ENCODE measurements around the gene PDE9A. TPM values are rescaled to one million over a fixed set of nuclear protein-coding genes. Genes with fewer than 3 reads are reported as not detected.

Gene PDE9A
- total RNA-seq, 2 experiments from 2014 or later: 7.5 to 9.5 TPM

DNA sequence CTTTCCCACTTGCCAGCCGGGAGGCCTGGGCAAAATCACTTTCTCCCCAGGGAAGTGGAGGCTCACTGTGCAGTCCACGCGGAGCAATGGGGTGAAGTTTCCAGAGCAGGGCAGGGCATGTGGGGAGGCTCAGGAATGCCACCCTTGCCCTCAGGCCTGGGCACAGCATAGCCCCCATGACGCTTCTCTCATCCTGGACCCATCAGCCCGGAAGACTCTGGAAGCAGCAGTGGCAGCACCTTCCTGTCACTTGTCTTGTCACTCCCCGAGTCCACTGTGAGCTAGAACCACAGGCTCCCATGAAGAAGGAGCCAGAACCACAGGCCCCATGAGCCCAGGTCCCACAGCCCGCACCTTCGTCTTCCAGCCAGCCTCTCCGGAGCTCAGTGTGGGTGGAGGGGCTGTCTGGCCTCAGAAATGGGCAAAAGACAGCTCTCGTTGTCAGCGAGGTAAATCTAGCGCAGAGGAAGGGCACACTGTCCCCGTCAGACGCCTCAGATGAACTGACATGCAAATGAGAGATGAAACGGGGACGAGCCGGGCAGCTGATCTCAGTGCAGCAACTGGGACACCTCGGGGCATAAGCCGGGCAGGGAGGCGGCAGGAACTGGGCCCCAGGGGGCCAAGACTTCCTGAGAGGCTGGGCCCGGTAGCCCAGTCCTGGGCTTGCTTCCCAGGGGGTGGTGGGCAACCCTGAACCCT is 6.1 kb downstream of the PDE9A start:
- POLR2A ChIA-PET: interaction anchor here (0.8 kb wide), 1 partner anchor 71 kb away, joined by 3 read pairs; no protein-coding TSS in a partner anchor
- H3K9me3 Mint-ChIP-seq: no peaks in the 10 kb centered on the region
- no peak overlapping the region for H3K4me3 Mint-ChIP-seq
- peaks cover 10% of the 10 kb centered on the region for H3K4me1 Mint-ChIP-seq
- ATAC-seq (ENCODE audit: low read depth) (no peak), DNase-seq (no peak)
- H3K27ac Mint-ChIP-seq: no peak overlapping the region
- peaks cover 10% of the 10 kb centered on the region for H3K27me3 Mint-ChIP-seq
- no peaks in the 10 kb centered on the region for H3K36me3 Mint-ChIP-seq

DNA sequence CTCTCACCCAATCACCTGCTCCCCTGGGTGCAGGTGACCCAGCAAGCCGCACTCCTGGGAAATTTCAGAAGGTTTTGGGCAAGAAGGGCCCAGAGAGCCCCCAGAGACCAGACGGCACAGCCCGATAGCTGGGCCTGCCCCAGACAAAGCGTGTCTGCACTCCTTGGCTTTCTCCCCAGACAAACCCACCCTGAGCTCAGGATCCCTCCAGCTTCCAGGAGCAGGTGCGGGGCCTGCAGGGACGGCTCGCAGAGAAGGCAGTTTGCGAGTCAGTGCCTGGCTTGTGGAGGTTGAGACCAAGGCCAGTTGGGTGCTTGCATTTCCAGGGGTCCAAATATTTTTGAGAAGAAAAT is 6.7 kb downstream of the PDE9A start:
- ATAC-seq (ENCODE audit: low read depth): no peak
- POLR2A ChIA-PET: no interaction called here
- no peak for DNase-seq
- H3K4me3 Mint-ChIP-seq: no peak overlapping the region
- H3K27ac Mint-ChIP-seq: no peak overlapping the region
- H3K4me1 Mint-ChIP-seq: peaks cover 8% of the 10 kb centered on the region
- no peaks in the 10 kb centered on the region for H3K9me3 Mint-ChIP-seq
- H3K36me3 Mint-ChIP-seq: no peaks in the 10 kb centered on the region
- peaks cover 5% of the 10 kb centered on the region for H3K27me3 Mint-ChIP-seq

DNA sequence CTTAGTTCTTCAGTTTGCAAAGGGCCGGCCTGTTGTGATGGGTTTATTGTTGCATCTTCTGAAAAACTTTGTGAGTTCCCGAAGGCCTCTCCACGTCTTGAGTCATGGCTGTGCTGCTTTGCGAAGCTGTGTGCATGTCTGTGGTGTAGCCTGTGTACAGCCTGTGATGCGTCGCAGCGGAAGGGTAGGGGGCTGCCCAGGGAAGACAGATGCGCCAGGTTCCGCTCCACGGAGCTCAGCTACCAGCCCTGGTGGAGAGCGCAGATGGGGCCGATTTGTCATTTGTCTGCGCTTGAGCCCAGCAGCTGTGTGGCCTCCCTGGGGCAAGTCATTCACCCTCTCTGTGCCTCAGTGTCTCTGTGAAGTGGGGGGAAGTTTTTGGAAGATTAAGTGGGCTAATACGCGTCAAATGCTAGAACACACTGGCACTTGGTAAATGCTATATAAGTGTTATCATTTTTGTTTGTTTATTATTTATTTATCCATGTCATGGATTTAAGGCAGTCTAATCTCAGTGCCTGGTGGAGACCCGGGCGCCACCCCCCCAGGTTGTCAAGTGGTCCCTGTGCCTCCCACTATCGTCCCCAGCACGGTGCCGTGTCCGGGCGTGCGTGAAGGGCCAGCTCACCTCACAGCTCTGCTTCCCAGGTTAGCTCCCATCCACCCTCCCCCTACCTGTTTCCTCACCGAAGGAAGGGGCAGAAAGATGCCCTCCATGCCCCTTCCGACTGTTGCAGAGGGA is 8.4 kb downstream of the PDE9A start:
- Mint-ChIP-seq H3K4me1 (peaks cover 9% of the 10 kb centered on the region), H3K27me3 (peaks cover under 1% of the 10 kb centered on the region), H3K27ac (no peak overlapping the region), H3K4me3 (no peak overlapping the region), H3K9me3 (no peaks in the 10 kb centered on the region), H3K36me3 (no peaks in the 10 kb centered on the region)
- POLR2A ChIA-PET: no interaction called here
- ATAC-seq (ENCODE audit: low read depth) (no peak), DNase-seq (no peak)

DNA sequence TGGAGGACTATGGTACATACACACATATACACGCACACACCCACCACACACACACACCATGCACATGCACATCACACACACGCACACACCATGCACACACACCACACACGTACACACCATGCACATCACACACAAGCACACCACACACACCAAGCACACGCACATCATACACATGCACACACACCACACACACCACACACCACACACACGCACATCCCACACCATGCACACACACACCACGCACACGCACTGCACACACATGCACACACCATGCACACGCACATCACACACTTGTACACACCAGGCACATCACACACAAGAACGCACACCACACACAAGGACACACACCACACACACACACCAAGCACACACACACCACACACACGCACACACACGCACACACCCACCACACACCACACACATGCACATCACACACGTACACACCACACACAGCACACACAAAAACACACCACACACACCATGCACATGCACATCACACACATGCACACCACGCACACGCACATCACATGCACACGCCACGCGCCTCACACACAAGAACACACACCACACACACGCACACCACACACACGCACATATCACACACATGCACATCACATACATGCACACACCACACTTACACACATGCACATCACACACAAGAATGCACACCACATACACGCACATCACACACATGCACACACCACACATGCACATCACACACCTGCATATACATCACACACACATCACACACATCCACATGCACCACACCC is 9.2 kb downstream of the PDE9A start:
- POLR2A ChIA-PET: no interaction called here
- ATAC-seq (ENCODE audit: low read depth): no peak
- Mint-ChIP-seq H3K27me3 (no peaks in the 10 kb centered on the region), H3K4me3 (no peak overlapping the region), H3K27ac (no peak overlapping the region), H3K4me1 (peaks cover 9% of the 10 kb centered on the region), H3K36me3 (no peaks in the 10 kb centered on the region), H3K9me3 (no peaks in the 10 kb centered on the region)
- DNase-seq: no peak

DNA sequence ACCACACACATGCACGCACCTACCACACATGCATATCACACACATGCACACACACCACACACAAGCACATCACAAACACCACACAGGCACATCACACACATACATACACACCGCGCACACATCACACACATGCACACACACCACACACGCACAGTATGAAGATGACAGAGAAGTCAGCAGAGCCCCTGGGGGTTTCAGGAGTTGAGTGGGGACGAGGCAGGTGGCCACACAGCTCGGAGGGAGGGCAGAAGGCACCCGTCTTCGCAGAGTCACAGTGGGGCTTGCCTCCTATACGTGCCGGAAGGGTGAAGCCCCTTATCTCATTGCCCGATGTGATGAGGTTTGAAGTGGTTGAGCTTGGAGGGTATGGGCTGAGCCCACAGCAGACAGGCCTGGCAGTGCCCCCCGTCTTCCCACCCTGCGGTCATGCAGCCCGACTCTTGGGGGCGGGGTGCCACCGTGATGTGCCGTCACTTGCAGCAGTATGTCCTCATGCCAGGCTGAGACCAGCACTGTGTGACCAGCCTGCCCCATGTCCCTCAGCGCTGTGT is 9.9 kb downstream of the PDE9A start:
- ATAC-seq (ENCODE audit: low read depth): no peak
- no peak overlapping the region for H3K4me3 Mint-ChIP-seq
- DNase-seq: no peak
- no peaks in the 10 kb centered on the region for H3K9me3 Mint-ChIP-seq
- no peaks in the 10 kb centered on the region for H3K27me3 Mint-ChIP-seq
- no peak overlapping the region for H3K27ac Mint-ChIP-seq
- H3K36me3 Mint-ChIP-seq: no peaks in the 10 kb centered on the region
- H3K4me1 Mint-ChIP-seq: peaks cover 9% of the 10 kb centered on the region
- POLR2A ChIA-PET: no interaction called here

DNA sequence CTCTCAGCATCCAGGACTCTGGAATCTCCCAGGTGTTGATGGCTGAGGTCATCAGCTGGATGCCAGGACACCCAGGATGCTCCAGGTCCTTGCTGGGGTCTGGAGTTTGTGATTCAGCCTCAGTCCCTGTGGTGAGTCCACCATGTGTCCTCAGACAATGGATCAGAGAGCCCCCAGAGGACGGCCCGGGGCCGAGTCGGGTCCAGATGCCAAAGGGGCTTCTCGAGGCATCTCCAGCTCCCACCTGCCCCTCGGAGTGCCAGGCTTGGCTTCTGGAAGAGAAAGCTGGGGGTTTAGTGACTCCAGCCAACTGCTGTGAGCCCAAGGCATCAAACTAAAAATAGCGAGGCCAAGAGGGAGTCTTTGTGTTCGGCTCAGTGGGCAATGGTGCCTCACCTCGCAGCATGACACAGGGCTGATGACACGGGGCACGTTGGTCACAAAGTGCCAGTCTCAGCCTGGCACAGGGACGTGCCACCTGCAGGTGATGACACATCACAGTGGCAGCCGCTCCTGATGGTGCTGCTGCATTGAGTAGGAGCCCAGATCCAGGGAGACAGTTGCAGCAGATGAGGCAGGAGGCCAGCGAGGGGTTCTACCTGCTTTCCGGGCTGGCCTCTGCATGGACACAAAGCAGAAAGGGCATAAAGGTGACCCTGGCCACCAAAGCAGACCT is 10.6 kb downstream of the PDE9A start:
- POLR2A ChIA-PET: no interaction called here

DNA sequence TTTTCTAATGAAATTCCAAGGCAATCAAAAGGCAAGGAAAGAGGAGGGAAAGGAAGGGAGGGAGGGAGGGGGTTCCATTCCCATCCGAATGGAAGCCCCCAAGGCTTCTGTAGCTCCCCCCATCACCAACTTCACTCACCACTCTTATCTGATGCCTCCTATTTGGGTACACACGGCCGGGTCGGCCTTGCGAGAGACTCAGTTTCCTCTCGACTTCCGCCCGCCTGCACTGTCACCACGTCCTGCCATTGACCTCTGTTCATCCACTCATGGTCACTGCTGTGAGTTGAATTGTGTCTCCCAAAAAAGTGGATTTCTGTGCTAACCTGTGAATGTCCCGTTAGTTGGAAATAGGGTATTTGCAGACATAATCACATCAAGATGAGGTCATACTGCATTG is 11.2 kb downstream of the PDE9A start:
- H3K27me3 Mint-ChIP-seq: no peaks in the 10 kb centered on the region
- H3K4me3 Mint-ChIP-seq: no peak overlapping the region
- peak overlapping the region; percentile 30 for H3K27ac Mint-ChIP-seq
- POLR2A ChIA-PET: no interaction called here
- ATAC-seq (ENCODE audit: low read depth): no peak
- no peaks in the 10 kb centered on the region for H3K9me3 Mint-ChIP-seq
- no peak for DNase-seq
- no peaks in the 10 kb centered on the region for H3K36me3 Mint-ChIP-seq
- peaks cover 9% of the 10 kb centered on the region for H3K4me1 Mint-ChIP-seq

More for the DNA sequence above, 10.6 kb downstream of the PDE9A start:
- peak overlapping the region; percentile 30 for H3K27ac Mint-ChIP-seq
- no peaks in the 10 kb centered on the region for H3K36me3 Mint-ChIP-seq
- no peaks in the 10 kb centered on the region for H3K27me3 Mint-ChIP-seq
- H3K4me1 Mint-ChIP-seq: peaks cover 9% of the 10 kb centered on the region
- no peaks in the 10 kb centered on the region for H3K9me3 Mint-ChIP-seq
- ATAC-seq (ENCODE audit: low read depth) (no peak), DNase-seq (no peak)
- H3K4me3 Mint-ChIP-seq: no peak overlapping the region

DNA sequence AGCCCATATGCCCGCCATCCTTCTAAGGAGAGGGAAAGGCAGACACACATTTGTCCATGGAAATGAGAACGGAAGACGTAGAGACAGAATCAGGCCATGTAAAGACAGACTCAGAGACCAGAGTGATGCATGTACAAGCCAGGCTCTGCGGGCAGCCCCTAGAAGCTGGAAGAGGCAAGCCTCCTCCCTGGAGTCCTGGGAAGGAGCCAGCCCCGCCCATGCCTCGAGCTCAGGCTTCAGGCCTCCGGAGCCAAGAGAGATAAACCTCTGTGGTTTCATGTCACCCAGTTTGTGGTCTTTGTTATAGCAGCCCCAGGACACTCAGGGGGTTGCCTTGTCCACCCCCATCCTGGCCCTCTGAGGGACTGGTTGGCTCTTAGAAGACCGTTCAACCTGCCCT is 11.6 kb downstream of the PDE9A start:
- no peak overlapping the region for H3K4me3 Mint-ChIP-seq
- H3K36me3 Mint-ChIP-seq: no peaks in the 10 kb centered on the region
- H3K4me1 Mint-ChIP-seq: peaks cover 9% of the 10 kb centered on the region
- DNase-seq: no peak
- H3K9me3 Mint-ChIP-seq: no peaks in the 10 kb centered on the region
- ATAC-seq (ENCODE audit: low read depth): no peak
- H3K27me3 Mint-ChIP-seq: no peaks in the 10 kb centered on the region
- POLR2A ChIA-PET: interaction anchor here (0.9 kb wide), 1 partner anchor 10 kb away, joined by 4 read pairs; no protein-coding TSS in a partner anchor
- H3K27ac Mint-ChIP-seq: no peak overlapping the region

DNA sequence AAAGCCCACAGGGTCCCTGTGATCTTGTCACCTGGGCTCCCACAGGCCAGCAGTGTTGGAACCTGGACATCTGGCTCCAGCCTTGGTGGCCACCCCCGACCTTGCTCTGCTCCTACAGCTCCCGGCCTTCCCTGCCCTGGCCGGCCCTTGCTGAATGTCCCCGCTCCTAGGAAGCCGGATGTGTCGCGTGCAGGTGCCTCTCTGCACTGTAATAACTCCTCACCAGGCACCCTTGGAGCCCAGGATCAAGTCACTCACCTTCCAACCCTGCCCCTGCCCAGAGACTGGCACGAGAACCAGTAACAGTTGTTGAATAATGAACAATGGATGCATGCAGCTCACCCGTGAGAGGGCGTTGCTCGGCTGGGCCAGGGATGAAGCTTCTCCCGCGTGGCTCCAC is 12.1 kb downstream of the PDE9A start:
- no peaks in the 10 kb centered on the region for H3K27me3 Mint-ChIP-seq
- ATAC-seq (ENCODE audit: low read depth): no peak
- no peaks in the 10 kb centered on the region for H3K9me3 Mint-ChIP-seq
- DNase-seq: no peak
- peak overlapping the region; percentile 36 for H3K27ac Mint-ChIP-seq
- H3K4me1 Mint-ChIP-seq: peaks cover 9% of the 10 kb centered on the region
- no peak overlapping the region for H3K4me3 Mint-ChIP-seq
- POLR2A ChIA-PET: interaction anchor here (0.9 kb wide), 1 partner anchor 9 kb away, joined by 4 read pairs; no protein-coding TSS in a partner anchor
- H3K36me3 Mint-ChIP-seq: no peaks in the 10 kb centered on the region

DNA sequence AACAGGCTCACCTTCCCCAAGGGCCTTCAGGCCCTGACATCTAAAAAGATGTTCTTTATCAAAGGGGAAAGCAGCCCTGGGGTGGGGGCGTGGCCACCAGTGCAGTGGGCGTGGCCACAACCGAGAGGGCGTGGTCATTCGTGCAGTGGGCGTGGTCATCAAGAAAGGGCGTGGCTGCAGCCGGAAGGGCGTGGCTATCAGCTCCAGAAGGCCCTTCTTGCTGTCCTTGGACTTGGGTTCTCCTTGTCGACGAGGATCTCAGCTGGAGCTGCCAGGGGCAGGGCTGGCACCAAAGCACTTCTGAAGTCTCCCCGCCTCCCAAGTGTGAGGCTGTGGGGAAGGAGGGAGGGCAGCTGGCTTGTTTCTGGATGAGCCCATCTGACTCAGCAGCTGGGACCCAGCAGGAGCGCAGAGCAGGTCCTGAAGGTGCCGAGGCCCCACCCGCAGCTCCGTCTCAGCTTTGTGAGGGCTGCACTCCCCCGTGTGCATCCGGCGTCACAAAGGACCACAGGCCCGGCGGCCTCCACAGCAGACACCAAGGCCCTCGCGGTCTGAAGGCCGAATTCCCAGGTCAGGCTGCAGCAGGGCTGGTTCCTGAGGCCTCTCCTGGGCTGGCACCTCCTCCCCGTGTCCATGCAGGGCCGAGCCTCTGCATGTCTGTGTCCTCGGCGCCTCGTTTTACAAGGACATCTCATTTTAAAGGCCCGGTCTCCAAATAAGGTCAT is 12.8 kb downstream of the PDE9A start:
- ATAC-seq (ENCODE audit: low read depth) (no peak), DNase-seq (peak; percentile 53)
- no peaks in the 10 kb centered on the region for H3K27me3 Mint-ChIP-seq
- H3K9me3 Mint-ChIP-seq: no peaks in the 10 kb centered on the region
- POLR2A ChIA-PET: interaction anchor here (0.9 kb wide), 1 partner anchor 8 kb away, joined by 4 read pairs; no protein-coding TSS in a partner anchor
- peaks cover 9% of the 10 kb centered on the region for H3K4me1 Mint-ChIP-seq
- H3K27ac Mint-ChIP-seq: no peak overlapping the region
- no peak overlapping the region for H3K4me3 Mint-ChIP-seq
- H3K36me3 Mint-ChIP-seq: no peaks in the 10 kb centered on the region

DNA sequence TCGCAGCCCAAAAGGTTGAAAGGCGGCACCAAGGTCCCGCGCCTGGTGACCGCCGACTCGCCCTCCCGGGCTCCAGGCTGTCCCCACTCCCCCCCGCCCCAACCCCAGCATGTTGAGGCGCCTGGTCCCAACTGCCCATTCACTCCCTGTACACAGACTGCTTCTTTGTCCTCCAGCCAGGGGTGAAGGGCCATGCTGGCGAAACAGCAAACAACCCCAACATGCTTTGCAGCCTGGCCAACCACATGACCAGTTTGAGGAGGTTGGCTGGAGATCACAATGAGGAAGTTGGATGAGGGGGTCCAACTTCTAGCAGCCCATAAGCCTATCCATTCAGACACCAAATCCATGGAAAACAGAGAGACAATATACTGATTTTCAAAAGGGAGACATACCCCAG is 13.5 kb downstream of the PDE9A start:
- no peaks in the 10 kb centered on the region for H3K9me3 Mint-ChIP-seq
- DNase-seq (no peak), ATAC-seq (ENCODE audit: low read depth) (no peak)
- H3K36me3 Mint-ChIP-seq: no peaks in the 10 kb centered on the region
- peak overlapping the region; percentile 34 for H3K27ac Mint-ChIP-seq
- H3K4me1 Mint-ChIP-seq: peaks cover 7% of the 10 kb centered on the region
- H3K27me3 Mint-ChIP-seq: no peaks in the 10 kb centered on the region
- POLR2A ChIA-PET: no interaction called here
- no peak overlapping the region for H3K4me3 Mint-ChIP-seq

DNA sequence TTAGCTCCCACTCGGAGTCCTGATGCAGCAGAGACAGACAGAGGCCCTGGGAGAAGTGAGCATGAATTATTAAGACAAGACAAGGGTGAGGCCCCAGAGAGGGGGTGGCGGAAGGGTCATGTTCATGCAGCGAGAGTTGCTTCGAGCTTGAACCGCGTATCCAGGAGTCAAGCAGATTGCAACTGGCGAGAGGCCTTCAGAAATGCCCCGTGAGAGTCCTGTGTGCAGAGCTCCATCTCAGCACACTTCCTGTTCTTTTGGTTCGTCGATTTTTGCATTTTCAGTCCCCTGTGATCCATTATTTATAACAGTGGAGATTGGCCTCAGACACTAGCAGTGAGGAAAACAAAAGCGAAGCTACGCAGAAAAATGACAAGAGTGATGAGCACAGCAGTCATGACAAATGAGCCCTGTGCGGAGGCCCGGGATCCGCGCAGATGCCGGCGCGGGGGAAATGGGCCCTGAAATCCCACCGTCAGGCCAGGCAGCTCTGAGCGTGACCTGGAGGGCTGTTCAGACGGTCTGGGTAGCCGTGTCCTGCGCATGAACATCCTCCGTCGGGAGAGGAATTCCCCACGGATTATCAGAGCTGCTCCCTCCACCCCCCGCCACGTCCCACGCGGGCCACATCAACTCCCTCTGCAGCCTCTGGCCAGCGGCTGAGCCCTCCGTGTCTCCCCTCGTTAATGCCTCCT is 15.0 kb downstream of the PDE9A start:
- Mint-ChIP-seq H3K4me1 (peaks cover 9% of the 10 kb centered on the region), H3K27me3 (no peaks in the 10 kb centered on the region), H3K9me3 (no peaks in the 10 kb centered on the region), H3K36me3 (no peaks in the 10 kb centered on the region), H3K4me3 (no peak overlapping the region), H3K27ac (no peak overlapping the region)
- POLR2A ChIA-PET: no interaction called here
- ATAC-seq (ENCODE audit: low read depth) (no peak), DNase-seq (no peak)
